Activated CD4-positive, alpha-beta T cell treated with anti-CD3 and anti-CD28 coated beads, Interleukin-2, amount 10 ng/mL, durations not matched to agents 7 days and 5 days (primary cell): ENCODE measurements around the gene AGBL4. TPM values are rescaled to one million over a fixed set of nuclear protein-coding genes. Genes with fewer than 3 reads are reported as not detected.

ENCODE experiments used
- CTCF ChIA-PET: fragments of 350-600 bp; sonication (Branson Sonifier 250); formaldehyde crosslinking; loops from one replicate; lab custom pipeline; 2021; ENCODE audit warnings: antibody characterized with exemption; lab: Charles Lee
- POLR2A ChIA-PET: fragments of 350-600 bp; sonication (Branson Sonifier 250); formaldehyde crosslinking; loops from one replicate; lab custom pipeline; 2021; ENCODE audit warnings: antibody characterized with exemption; lab: Charles Lee
- DNase-seq: peaks from one replicate; pipeline ENCODE4 v3.0.0-alpha.2; 2020
- H3K27ac Mint-ChIP-seq: one replicate; pipeline ENCODE4 v1.8.0; 2021; ENCODE audit warnings: mild to moderate bottlenecking, moderate library complexity, mixed read lengths
- H3K27me3 Mint-ChIP-seq: one replicate; pipeline ENCODE4 v1.8.0; 2021; ENCODE audit warnings: mixed read lengths
- H3K36me3 Mint-ChIP-seq: one replicate; pipeline ENCODE4 v1.8.0; 2021; ENCODE audit warnings: low read depth, mixed read lengths
- H3K4me1 Mint-ChIP-seq: one replicate; pipeline ENCODE4 v1.8.0; 2021; ENCODE audit warnings: mixed read lengths
- H3K4me3 Mint-ChIP-seq: one replicate; pipeline ENCODE4 v1.8.0; 2021; ENCODE audit warnings: mild to moderate bottlenecking, moderate library complexity, mixed read lengths
- H3K9me3 Mint-ChIP-seq: one replicate; pipeline ENCODE4 v1.8.0; 2021; ENCODE audit warnings: mixed read lengths
- total RNA-seq, 2 experiments: library from RNA; stranded (reverse); gene quantifications; one replicate each; pipeline ENCODE4 v1.2.3, GENCODE V29; 2021

Gene AGBL4
- total RNA-seq, 2 experiments from 2014 or later, result not detected

DNA sequence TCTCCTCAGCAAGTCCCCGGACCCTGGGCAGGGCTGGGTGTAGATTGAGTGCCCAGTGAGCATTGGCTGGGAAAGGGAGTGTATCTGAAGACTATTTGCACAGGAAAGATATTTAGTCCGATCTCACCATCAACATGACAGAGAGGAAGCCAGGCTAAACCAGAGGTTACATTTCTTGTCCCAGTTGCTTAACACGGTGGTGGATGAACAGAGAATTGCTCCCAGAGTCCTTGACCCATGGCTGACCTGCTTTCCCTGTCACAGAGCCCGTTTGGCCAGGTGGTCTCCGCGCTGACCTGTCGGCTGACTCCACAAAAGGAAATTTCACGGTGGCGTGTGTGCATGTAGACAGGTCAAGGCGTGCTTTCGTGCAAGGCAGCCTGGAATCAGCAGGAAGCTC, 1330.6 kb downstream of the AGBL4 start:
- POLR2A ChIA-PET, result no interaction called here
- CTCF ChIA-PET, result interaction anchor here (0.6 to 2.1 kb wide), 3 partner anchors 14 to 1745 kb away, joined by 4 to 7 read pairs (median 4); no protein-coding TSS in a partner anchor
- no peak overlapping the region for H3K4me3 Mint-ChIP-seq

GRCh38 chr1:48692235-48692634, 1331.5 kb downstream of the AGBL4 start:
- POLR2A ChIA-PET, result no interaction called here
- Mint-ChIP-seq H3K9me3 (no peaks in the 10 kb centered on the region), H3K27me3 (peaks cover 3% of the 10 kb centered on the region), H3K27ac (no peak overlapping the region), H3K4me3 (no peak overlapping the region), H3K4me1 (no peaks in the 10 kb centered on the region), H3K36me3 (no peaks in the 10 kb centered on the region)
- CTCF ChIA-PET, result interaction anchor here (1.7 to 2.1 kb wide), 2 partner anchors 14 to 15 kb away, joined by 4 to 7 read pairs; no protein-coding TSS in a partner anchor
- DNase-seq, result no peak

More for the DNA sequence above, 1330.6 kb downstream of the AGBL4 start:
- no peaks in the 10 kb centered on the region for H3K36me3 Mint-ChIP-seq
- H3K4me1 Mint-ChIP-seq, result no peaks in the 10 kb centered on the region
- no peak overlapping the region for H3K27ac Mint-ChIP-seq
- no peaks in the 10 kb centered on the region for H3K9me3 Mint-ChIP-seq
- peaks cover 3% of the 10 kb centered on the region for H3K27me3 Mint-ChIP-seq
- DNase-seq, result no peak

- Mint-ChIP-seq H3K27me3 (peaks cover 3% of the 10 kb centered on the region), H3K4me1 (no peaks in the 10 kb centered on the region), H3K9me3 (no peaks in the 10 kb centered on the region), H3K27ac (no peak overlapping the region), H3K4me3 (no peak overlapping the region), H3K36me3 (no peaks in the 10 kb centered on the region)
- no peak for DNase-seq
- CTCF ChIA-PET, result interaction anchor here (1.7 to 2.1 kb wide), 2 partner anchors 13 to 14 kb away, joined by 4 to 7 read pairs; no protein-coding TSS in a partner anchor
- POLR2A ChIA-PET, result no interaction called here
Observed at GRCh38 chr1:48691429-48692001, 1332.2 kb downstream of the AGBL4 start.

GRCh38 chr1:48688102-48688760, 1335.5 kb downstream of the AGBL4 start:
- Mint-ChIP-seq H3K27me3 (peaks cover 3% of the 10 kb centered on the region), H3K27ac (no peak overlapping the region), H3K36me3 (no peaks in the 10 kb centered on the region), H3K9me3 (no peaks in the 10 kb centered on the region), H3K4me1 (no peaks in the 10 kb centered on the region), H3K4me3 (no peak overlapping the region)
- CTCF ChIA-PET, result no interaction called here
- DNase-seq, result no peak
- POLR2A ChIA-PET, result no interaction called here

DNA sequence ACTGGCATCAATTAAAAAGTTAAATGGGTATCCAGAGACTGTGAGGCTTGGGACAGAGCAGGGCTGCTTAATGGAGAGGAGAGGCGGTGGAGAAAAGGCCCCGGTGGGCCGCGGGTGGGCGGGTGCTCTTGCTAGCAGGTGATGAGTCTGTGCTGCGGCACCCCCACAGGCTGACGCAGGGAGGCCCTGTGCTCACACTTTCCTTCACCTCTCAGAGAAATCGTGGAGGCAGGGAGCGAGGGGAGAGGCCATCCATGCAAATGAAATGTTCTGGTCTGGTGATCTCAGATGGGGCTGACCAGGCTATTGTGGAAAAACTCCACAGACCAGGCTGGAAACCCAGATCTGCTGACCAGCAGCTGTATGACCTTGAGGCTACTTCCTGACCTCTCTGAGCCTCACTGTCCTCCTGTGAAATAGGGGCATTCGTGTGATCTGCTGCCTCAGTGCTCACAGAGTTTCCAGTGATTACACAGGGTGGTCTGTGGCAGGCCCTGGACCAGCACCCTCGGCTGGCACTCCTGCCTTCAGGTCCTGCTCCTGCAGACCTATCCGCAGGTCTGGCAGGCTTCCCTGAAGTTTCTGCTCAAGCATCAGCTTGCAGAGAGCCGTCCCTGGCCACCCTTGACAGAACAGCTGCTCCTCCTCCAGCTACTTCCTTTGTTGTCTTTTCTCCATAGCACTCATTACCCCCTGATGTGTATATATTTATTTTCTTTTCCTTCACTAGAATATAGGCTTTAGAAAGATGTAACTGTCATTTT, 1336.3 kb downstream of the AGBL4 start:
- Mint-ChIP-seq H3K36me3 (no peaks in the 10 kb centered on the region), H3K27ac (no peak overlapping the region), H3K4me3 (no peak overlapping the region), H3K27me3 (peaks cover 3% of the 10 kb centered on the region), H3K9me3 (no peaks in the 10 kb centered on the region), H3K4me1 (no peaks in the 10 kb centered on the region)
- DNase-seq, result no peak
- ChIA-PET POLR2A (no interaction called here), CTCF (no interaction called here)

- Mint-ChIP-seq H3K4me3 (no peak overlapping the region), H3K36me3 (no peaks in the 10 kb centered on the region), H3K27me3 (no peaks in the 10 kb centered on the region), H3K27ac (no peak overlapping the region), H3K4me1 (no peaks in the 10 kb centered on the region), H3K9me3 (no peaks in the 10 kb centered on the region)
- POLR2A ChIA-PET, result no interaction called here
- CTCF ChIA-PET, result no interaction called here
- DNase-seq, result no peak
Observed at GRCh38 chr1:48686159-48686558, 1337.6 kb downstream of the AGBL4 start.

- Mint-ChIP-seq H3K27ac (no peak overlapping the region), H3K27me3 (no peaks in the 10 kb centered on the region), H3K4me3 (no peak overlapping the region), H3K4me1 (no peaks in the 10 kb centered on the region), H3K9me3 (no peaks in the 10 kb centered on the region), H3K36me3 (no peaks in the 10 kb centered on the region)
- ChIA-PET POLR2A (no interaction called here), CTCF (no interaction called here)
- DNase-seq, result no peak
Observed at GRCh38 chr1:48684381-48684780, 1339.4 kb downstream of the AGBL4 start.

DNA sequence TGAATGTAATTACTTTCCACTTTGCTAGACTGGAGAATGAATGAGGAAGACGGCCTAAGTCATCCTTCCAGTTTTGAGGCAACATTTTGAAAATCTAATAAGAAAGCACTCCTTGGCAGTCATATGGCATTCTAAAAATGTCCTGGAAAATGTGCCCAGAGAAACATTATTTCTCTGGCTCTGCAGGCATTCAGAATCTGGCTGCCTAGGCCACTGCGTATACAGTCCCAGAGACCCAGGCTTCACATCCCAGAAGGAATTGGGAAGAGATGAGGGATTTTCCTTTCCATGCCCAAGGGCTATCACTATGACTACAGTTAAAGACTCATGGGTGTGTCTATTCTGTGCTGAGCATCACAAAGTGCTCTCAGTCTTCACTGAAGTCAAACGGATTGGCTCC, 1339.9 kb downstream of the AGBL4 start:
- CTCF ChIA-PET, result no interaction called here

DNA sequence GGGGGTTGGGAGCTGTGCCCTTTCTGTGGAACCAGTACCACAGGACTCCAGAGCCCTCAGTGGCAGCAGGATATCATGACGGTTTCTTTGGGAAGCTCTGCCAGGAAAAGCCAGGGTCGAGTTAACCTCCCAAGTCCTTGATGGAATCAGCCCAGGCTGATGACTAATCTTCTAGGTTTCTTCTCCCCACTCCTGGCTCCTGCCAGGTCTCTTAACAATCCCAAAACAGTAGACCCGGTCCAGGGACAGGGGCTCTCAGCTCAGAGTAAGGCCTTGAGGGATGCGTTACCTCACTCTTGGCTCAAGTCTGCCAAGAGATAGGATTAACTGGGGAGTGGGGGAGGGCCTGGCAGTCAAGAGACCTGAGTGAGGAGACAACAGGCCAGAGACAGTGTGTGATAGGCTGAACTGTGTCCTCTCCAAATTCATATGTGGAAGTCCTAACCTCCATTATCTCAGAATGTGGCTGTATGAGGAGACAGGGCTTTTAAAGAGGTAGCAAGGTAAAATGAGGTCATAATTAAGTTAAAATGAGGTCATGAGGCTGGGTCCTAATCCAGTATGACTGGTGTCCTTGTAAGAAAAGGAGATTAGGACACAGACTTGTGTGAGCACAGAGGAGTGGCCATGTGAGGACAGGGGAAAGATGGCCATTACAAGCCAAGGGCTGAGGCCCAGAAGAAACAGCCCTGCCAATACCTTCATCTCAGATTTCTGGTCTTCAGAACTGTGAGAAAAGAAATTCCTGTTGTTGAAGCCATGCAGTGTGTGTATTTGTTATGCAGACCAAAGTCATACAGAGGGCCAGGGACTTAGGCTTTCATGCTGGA, 1342.1 kb downstream of the AGBL4 start:
- POLR2A ChIA-PET, result no interaction called here
- DNase-seq, result no peak
- H3K36me3 Mint-ChIP-seq, result no peaks in the 10 kb centered on the region

More for the DNA sequence above, 1339.9 kb downstream of the AGBL4 start:
- Mint-ChIP-seq H3K27me3 (no peaks in the 10 kb centered on the region), H3K9me3 (no peaks in the 10 kb centered on the region), H3K27ac (no peak overlapping the region), H3K36me3 (no peaks in the 10 kb centered on the region), H3K4me3 (no peak overlapping the region), H3K4me1 (no peaks in the 10 kb centered on the region)
- POLR2A ChIA-PET, result no interaction called here
- DNase-seq, result no peak

DNA sequence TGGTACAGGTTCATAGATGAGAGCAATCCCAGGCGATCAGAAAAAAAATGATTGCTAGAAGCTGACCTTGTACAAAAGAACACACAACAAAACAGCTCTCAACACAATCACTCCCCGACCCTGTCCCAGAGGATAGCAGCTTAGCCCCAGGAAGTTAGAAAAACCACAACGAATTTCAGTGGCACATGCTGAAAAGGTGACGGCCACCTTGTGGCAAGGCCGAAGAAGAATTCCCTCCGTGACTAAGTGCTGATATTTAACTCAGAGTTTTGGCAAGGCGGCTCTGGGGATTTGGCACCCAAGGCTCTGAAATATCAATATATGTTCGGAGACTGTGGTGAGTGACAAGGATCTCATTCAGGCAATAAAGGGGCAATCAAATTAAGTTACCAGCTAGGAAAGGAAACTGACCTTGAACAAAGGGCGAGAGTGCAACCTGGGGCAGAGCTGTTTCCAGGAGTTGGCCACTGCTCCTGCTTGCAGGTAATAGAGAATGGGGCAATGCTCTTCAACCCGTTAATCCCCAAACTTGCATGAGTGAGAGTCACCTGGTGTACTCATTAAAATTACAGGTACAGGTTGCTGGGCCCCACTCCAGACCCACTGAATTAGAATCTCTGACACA, 1343.2 kb downstream of the AGBL4 start:
- no peak for DNase-seq
- no peak overlapping the region for H3K4me3 Mint-ChIP-seq
- H3K4me1 Mint-ChIP-seq, result no peaks in the 10 kb centered on the region
- ChIA-PET CTCF (no interaction called here), POLR2A (no interaction called here)
- H3K27me3 Mint-ChIP-seq, result no peaks in the 10 kb centered on the region
- H3K27ac Mint-ChIP-seq, result no peak overlapping the region
- no peaks in the 10 kb centered on the region for H3K36me3 Mint-ChIP-seq
- H3K9me3 Mint-ChIP-seq, result no peaks in the 10 kb centered on the region

More for the DNA sequence above, 1342.1 kb downstream of the AGBL4 start:
- H3K27me3 Mint-ChIP-seq, result no peaks in the 10 kb centered on the region
- no peaks in the 10 kb centered on the region for H3K4me1 Mint-ChIP-seq
- no peak overlapping the region for H3K4me3 Mint-ChIP-seq
- no peak overlapping the region for H3K27ac Mint-ChIP-seq
- CTCF ChIA-PET, result no interaction called here
- no peaks in the 10 kb centered on the region for H3K9me3 Mint-ChIP-seq

- Mint-ChIP-seq H3K36me3 (no peaks in the 10 kb centered on the region), H3K4me1 (no peaks in the 10 kb centered on the region), H3K27me3 (no peaks in the 10 kb centered on the region), H3K4me3 (no peak overlapping the region), H3K27ac (no peak overlapping the region), H3K9me3 (no peaks in the 10 kb centered on the region)
- ChIA-PET POLR2A (no interaction called here), CTCF (no interaction called here)
- DNase-seq, result no peak
Observed at GRCh38 chr1:48679859-48680258, 1343.9 kb downstream of the AGBL4 start.
